Activated naive CD4-positive, alpha-beta T cell treated with anti-CD3 and anti-CD28 coated beads for 36 hours (primary cell): ENCODE results near the gene FGFR1OP2. TPM values are rescaled to one million over a fixed set of nuclear protein-coding genes. Genes with fewer than 3 reads are reported as not detected.

Experiments
- CTCF ChIA-PET: fragments of 350-600 bp; sonication (Branson Sonifier 250); formaldehyde crosslinking; loops from one replicate; lab custom pipeline; 2021; ENCODE audit warnings: antibody characterized with exemption; lab: Charles Lee
- DNase-seq: peaks from one replicate; pipeline ENCODE4 v3.0.0-alpha.2; 2020
- H3K27ac Mint-ChIP-seq: one replicate; pipeline ENCODE4 v1.8.0; 2021; ENCODE audit warnings: mild to moderate bottlenecking, mixed read lengths
- H3K27me3 Mint-ChIP-seq: one replicate; pipeline ENCODE4 v1.8.0; 2021; ENCODE audit warnings: low read depth, mixed read lengths
- H3K36me3 Mint-ChIP-seq: one replicate; pipeline ENCODE4 v1.8.0; 2021; ENCODE audit warnings: low read depth, mixed read lengths
- H3K4me1 Mint-ChIP-seq: one replicate; pipeline ENCODE4 v1.8.0; 2021; ENCODE audit warnings: low read depth, mixed read lengths
- H3K4me3 Mint-ChIP-seq: one replicate; pipeline ENCODE4 v1.8.0; 2021; ENCODE audit warnings: mild to moderate bottlenecking, moderate library complexity, mixed read lengths
- H3K9me3 Mint-ChIP-seq: one replicate; pipeline ENCODE4 v1.8.0; 2021; ENCODE audit warnings: mixed read lengths
- intact Hi-C: fragments of 100-400 bp; cut with micrococcal nuclease; formaldehyde crosslinking; loops from one replicate; pipeline ENCODE4 v1.15.1; 2023
- total RNA-seq, 2 experiments: library from RNA; stranded (reverse); gene quantifications; one replicate each; pipeline ENCODE4 v1.2.3, GENCODE V29; 2021

FGFR1OP2 gene
- total RNA-seq, 2 experiments from 2014 or later: 37.0 to 38.4 TPM

DNA sequence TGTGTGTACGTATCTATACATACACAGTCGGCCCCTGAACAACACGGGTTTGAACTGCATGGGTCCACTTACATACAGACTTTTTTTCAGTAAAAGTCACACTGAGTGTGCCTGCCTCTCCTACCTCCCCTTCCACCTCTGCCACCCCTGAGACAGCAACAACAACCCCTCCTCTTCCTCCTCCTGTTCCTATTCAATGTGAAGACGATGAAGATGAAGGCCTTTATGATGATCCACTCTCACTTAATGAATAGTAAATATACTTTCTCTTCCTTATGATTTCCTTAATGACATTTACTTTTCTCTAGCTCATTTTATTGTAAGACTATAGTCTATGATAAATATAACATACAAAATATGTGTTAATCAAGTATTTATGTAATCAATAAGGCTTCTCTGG, 50.4 kb downstream of the FGFR1OP2 start:
- CTCF ChIA-PET: interaction anchor here (0.7 kb wide), 1 partner anchor 20 kb away, joined by 3 read pairs; no protein-coding TSS in a partner anchor
- Mint-ChIP-seq H3K27ac (no peak overlapping the region), H3K4me1 (no peaks in the 10 kb centered on the region), H3K9me3 (no peaks in the 10 kb centered on the region), H3K36me3 (peaks cover 32% of the 10 kb centered on the region), H3K27me3 (no peaks in the 10 kb centered on the region), H3K4me3 (no peak overlapping the region)
- no peak for DNase-seq
- intact Hi-C loops: no loop called here

DNA sequence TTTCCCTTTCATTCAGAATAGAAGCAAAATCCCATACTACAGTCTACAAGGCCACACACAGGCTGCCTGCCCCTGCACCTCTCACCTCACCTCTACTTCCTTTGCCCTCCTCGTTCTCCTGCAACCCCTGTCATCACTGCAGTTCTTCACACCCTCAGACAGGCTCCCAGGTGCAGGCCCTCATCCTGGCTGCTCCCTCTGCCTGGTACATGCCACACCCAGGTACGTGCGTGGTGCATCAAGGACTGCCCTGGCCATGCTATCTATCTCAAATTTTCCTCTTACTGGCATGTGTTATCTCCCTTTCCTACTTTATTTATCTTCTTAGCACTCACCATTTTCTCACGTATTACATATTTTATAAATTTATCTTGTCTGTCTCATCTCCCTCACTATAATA, 51.6 kb downstream of the FGFR1OP2 start:
- Mint-ChIP-seq H3K4me1 (no peaks in the 10 kb centered on the region), H3K27me3 (no peaks in the 10 kb centered on the region), H3K4me3 (no peak overlapping the region), H3K9me3 (no peaks in the 10 kb centered on the region), H3K36me3 (peaks cover 29% of the 10 kb centered on the region), H3K27ac (no peak overlapping the region)
- CTCF ChIA-PET: interaction anchor here (1.2 kb wide), 1 partner anchor 12 kb away, joined by 3 read pairs; no protein-coding TSS in a partner anchor
- intact Hi-C loops: no loop called here
- no peak for DNase-seq

DNA sequence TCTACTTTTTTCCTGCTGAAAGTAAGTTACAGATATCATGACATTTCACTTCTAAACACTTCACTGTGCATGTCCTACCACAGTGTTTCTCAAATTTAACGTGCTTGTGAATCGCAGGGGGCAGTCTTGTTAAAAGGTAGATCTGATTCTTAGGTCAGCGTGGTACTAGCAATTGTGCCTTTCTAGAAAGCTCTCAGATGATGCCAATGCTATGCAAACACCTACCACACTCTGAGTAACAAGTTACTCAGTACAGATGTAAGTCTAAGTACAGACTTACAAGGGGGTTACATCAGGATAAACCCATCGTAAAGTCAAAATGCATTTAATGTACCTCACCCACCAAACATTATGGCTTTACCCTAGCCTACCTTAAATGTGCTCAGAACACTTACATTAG, 53.6 kb downstream of the FGFR1OP2 start:
- Mint-ChIP-seq H3K36me3 (peaks cover 24% of the 10 kb centered on the region), H3K27me3 (no peaks in the 10 kb centered on the region), H3K4me1 (no peaks in the 10 kb centered on the region), H3K4me3 (no peak overlapping the region), H3K9me3 (no peaks in the 10 kb centered on the region), H3K27ac (no peak overlapping the region)
- no peak for DNase-seq
- CTCF ChIA-PET: interaction anchor here (1.5 kb wide), 1 partner anchor 11 kb away, joined by 4 read pairs; no protein-coding TSS in a partner anchor
- intact Hi-C loops: no loop called here

GRCh38 chr12:26994109-26994508, 55.8 kb downstream of the FGFR1OP2 start:
- H3K4me3 Mint-ChIP-seq: no peak overlapping the region
- H3K4me1 Mint-ChIP-seq: no peaks in the 10 kb centered on the region
- intact Hi-C loops: no loop called here
- H3K36me3 Mint-ChIP-seq: peaks cover 29% of the 10 kb centered on the region
- no peak overlapping the region for H3K27ac Mint-ChIP-seq
- no peak for DNase-seq
- CTCF ChIA-PET: interaction anchor here (0.6 kb wide), 1 partner anchor 341 kb away, joined by 3 read pairs; no protein-coding TSS in a partner anchor
- H3K9me3 Mint-ChIP-seq: no peaks in the 10 kb centered on the region
- H3K27me3 Mint-ChIP-seq: no peaks in the 10 kb centered on the region

- Mint-ChIP-seq H3K9me3 (no peaks in the 10 kb centered on the region), H3K36me3 (peaks cover 21% of the 10 kb centered on the region), H3K27ac (no peak overlapping the region), H3K4me3 (no peak overlapping the region), H3K27me3 (no peaks in the 10 kb centered on the region), H3K4me1 (peaks cover 2% of the 10 kb centered on the region)
- CTCF ChIA-PET: interaction anchor here (0.7 kb wide), 1 partner anchor 15 kb away, joined by 3 read pairs; no protein-coding TSS in a partner anchor
- intact Hi-C loops: no loop called here
- DNase-seq: no peak
Observed at GRCh38 chr12:26995706-26996105, 57.4 kb downstream of the FGFR1OP2 start.

- H3K27ac Mint-ChIP-seq: no peak overlapping the region
- CTCF ChIA-PET: interaction anchor here (0.6 to 1.2 kb wide), 3 partner anchors 9 to 21 kb away, joined by 4 to 5 read pairs (median 4); no protein-coding TSS in a partner anchor
- intact Hi-C loops: no loop called here
- no peaks in the 10 kb centered on the region for H3K9me3 Mint-ChIP-seq
- no peaks in the 10 kb centered on the region for H3K27me3 Mint-ChIP-seq
- peaks cover 10% of the 10 kb centered on the region for H3K4me1 Mint-ChIP-seq
- H3K4me3 Mint-ChIP-seq: no peak overlapping the region
- peaks cover 27% of the 10 kb centered on the region for H3K36me3 Mint-ChIP-seq
- DNase-seq: no peak
Observed at GRCh38 chr12:26997003-26997402, 58.7 kb downstream of the FGFR1OP2 start.

- Mint-ChIP-seq H3K4me3 (no peak overlapping the region), H3K36me3 (peaks cover 20% of the 10 kb centered on the region), H3K27ac (no peak overlapping the region), H3K4me1 (peaks cover 15% of the 10 kb centered on the region), H3K27me3 (no peaks in the 10 kb centered on the region), H3K9me3 (no peaks in the 10 kb centered on the region)
- intact Hi-C loops: loop anchor here (10.0 kb wide), 1 partner anchor 1046 kb away; the partner anchor contains the start of gene RASSF8
- DNase-seq: no peak
- CTCF ChIA-PET: interaction anchor here (1.2 to 2.7 kb wide), 3 partner anchors 10 to 14 kb away, joined by 5 to 7 read pairs (median 6); partner anchors contain the start of gene TM7SF3
Observed at GRCh38 chr12:27000961-27001360, 62.7 kb downstream of the FGFR1OP2 start.

DNA sequence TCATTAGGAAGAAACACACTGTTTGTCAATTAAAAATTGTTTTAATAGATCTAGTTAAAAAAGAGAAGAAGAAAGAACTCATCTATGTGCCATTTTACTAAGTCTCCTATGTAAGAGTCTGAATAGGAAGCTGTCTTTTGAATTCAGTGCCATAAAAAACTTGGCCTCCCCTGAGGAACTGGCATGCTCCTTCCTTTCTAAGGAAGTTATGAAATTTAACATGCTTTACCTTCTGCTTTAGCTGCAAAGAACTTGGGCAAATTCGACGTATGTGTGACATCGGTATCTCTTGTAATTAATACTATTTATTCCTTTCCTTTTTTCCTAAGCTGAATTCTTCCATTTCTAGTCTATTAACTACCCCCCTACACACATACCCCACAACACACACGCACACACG, 63.4 kb downstream of the FGFR1OP2 start:
- no peaks in the 10 kb centered on the region for H3K27me3 Mint-ChIP-seq
- DNase-seq: no peak
- H3K27ac Mint-ChIP-seq: no peak overlapping the region
- H3K36me3 Mint-ChIP-seq: peaks cover 20% of the 10 kb centered on the region
- CTCF ChIA-PET: interaction anchor here (1.2 to 2.7 kb wide), 3 partner anchors 9 to 14 kb away, joined by 5 to 7 read pairs (median 6); partner anchors contain the start of gene TM7SF3
- H3K4me1 Mint-ChIP-seq: peaks cover 15% of the 10 kb centered on the region
- intact Hi-C loops: loop anchor here (10.0 kb wide), 1 partner anchor 1047 kb away; the partner anchor contains the start of gene RASSF8
- H3K4me3 Mint-ChIP-seq: no peak overlapping the region
- no peaks in the 10 kb centered on the region for H3K9me3 Mint-ChIP-seq

DNA sequence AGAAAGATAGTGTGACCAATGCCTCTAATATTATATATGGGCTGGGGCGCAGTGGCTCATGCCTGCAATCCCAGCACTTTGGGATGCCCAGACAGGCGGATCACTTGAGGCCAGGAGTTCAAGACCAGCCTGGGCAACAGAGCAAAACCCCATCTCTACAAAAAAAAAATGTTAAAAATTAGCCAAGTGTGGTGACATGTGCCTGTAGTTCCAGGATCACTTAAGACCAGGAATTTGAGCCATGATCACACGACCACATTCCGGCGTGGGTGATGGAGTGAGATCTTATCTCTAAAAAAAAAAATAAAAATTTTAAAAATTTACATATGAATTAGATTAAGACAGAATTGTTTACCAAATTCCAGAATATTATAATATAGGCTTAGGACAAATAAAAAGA, 63.9 kb downstream of the FGFR1OP2 start:
- intact Hi-C loops: loop anchor here (10.0 kb wide), 1 partner anchor 1047 kb away; the partner anchor contains the start of gene RASSF8
- H3K36me3 Mint-ChIP-seq: peaks cover 20% of the 10 kb centered on the region
- no peak overlapping the region for H3K27ac Mint-ChIP-seq
- no peaks in the 10 kb centered on the region for H3K9me3 Mint-ChIP-seq
- H3K4me3 Mint-ChIP-seq: no peak overlapping the region
- CTCF ChIA-PET: interaction anchor here (1.9 to 2.7 kb wide), 2 partner anchors 9 to 13 kb away, joined by 6 to 7 read pairs; no protein-coding TSS in a partner anchor
- DNase-seq: no peak
- no peaks in the 10 kb centered on the region for H3K27me3 Mint-ChIP-seq
- peaks cover 15% of the 10 kb centered on the region for H3K4me1 Mint-ChIP-seq

GRCh38 chr12:27003421-27004381, 65.4 kb downstream of the FGFR1OP2 start:
- H3K4me1 Mint-ChIP-seq: peaks cover 23% of the 10 kb centered on the region
- intact Hi-C loops: loop anchor here (10.0 kb wide), 1 partner anchor 1049 kb away; the partner anchor contains the start of gene RASSF8
- H3K4me3 Mint-ChIP-seq: no peak overlapping the region

GRCh38 chr12:27005495-27005894, 67.2 kb downstream of the FGFR1OP2 start:
- H3K36me3 Mint-ChIP-seq: peaks cover 11% of the 10 kb centered on the region
- H3K27me3 Mint-ChIP-seq: no peaks in the 10 kb centered on the region
- H3K4me3 Mint-ChIP-seq: no peak overlapping the region
- H3K9me3 Mint-ChIP-seq: no peaks in the 10 kb centered on the region
- CTCF ChIA-PET: no interaction called here
- no peak for DNase-seq
- H3K27ac Mint-ChIP-seq: no peak overlapping the region
- intact Hi-C loops: loop anchor here (10.0 kb wide), 1 partner anchor 1051 kb away; the partner anchor contains the start of gene RASSF8
- H3K4me1 Mint-ChIP-seq: peaks cover 30% of the 10 kb centered on the region

More at GRCh38 chr12:27003421-27004381, 65.4 kb downstream of the FGFR1OP2 start:
- H3K9me3 Mint-ChIP-seq: no peaks in the 10 kb centered on the region
- no peak overlapping the region for H3K27ac Mint-ChIP-seq
- CTCF ChIA-PET: interaction anchor here (0.6 to 2.0 kb wide), 3 partner anchors 10 to 630 kb away, joined by 3 to 8 read pairs (median 3); partner anchors contain the start of gene TM7SF3
- H3K36me3 Mint-ChIP-seq: peaks cover 13% of the 10 kb centered on the region
- DNase-seq: no peak
- H3K27me3 Mint-ChIP-seq: no peaks in the 10 kb centered on the region
